Left lung (tissue), 10 donors: ENCODE data around the gene NOL8. TPM values are rescaled to one million over a fixed set of nuclear protein-coding genes. Genes with fewer than 3 reads are reported as not detected.

ENCODE experiments used
- ATAC-seq: fragments of 200-7000 bp; cut with Tn5 transposase; one replicate; pipeline ENCODE4 v1.9.1; 2020; ENCODE audit warnings: moderate library complexity
- DNase-seq, 4 donors: peaks; one replicate each; pipeline ENCODE4 v3.0.0-alpha.2; 2013 to 2020
- H3K27ac ChIP-seq, 2 donors: fragments of 200-600 bp; sonication (generic) in 1 of 2; one replicate each; pipeline versions ENCODE4 v1.5.0 to v1.8.0; 2020 to 2021
- H3K27me3 ChIP-seq, 2 donors: fragments of 200-600 bp; sonication (generic) in 1 of 2; one replicate each; pipeline versions ENCODE4 v1.5.0 to v1.8.0; 2020 to 2021
- H3K36me3 ChIP-seq, 2 donors: fragments of 200-600 bp; sonication (generic) in 1 of 2; one replicate each; pipeline versions ENCODE4 v1.5.0 to v1.8.0; 2020 to 2021
- H3K4me1 ChIP-seq, 2 donors: fragments of 200-600 bp; one replicate each; pipeline ENCODE4 v1.8.0; 2021
- H3K4me3 ChIP-seq, 2 donors: fragments of 200-600 bp; sonication (generic) in 1 of 2; one replicate each; pipeline versions ENCODE4 v1.5.0 to v1.8.0; 2020 to 2021; ENCODE audit warnings: mild to moderate bottlenecking in 1 of 2
- H3K9me3 ChIP-seq, 2 donors: fragments of 200-600 bp; sonication (generic) in 1 of 2; one replicate each; pipeline versions ENCODE4 v1.5.0 to v1.8.0; 2020 to 2021
- intact Hi-C, 2 donors: fragments of 100-400 bp; cut with DNase I; formaldehyde crosslinking; loops; one replicate each; pipeline versions ENCODE4 v1.11.2 to v1.14.2; 2022
- polyA plus RNA-seq, 6 donors: library from polyadenylated mRNA; unstranded; fragments of 120-200 nt; gene quantifications; one replicate each; pipeline ENCODE4 v1.2.1, GENCODE V29; 2013; ENCODE audit not compliant: insufficient read length in 6 of 6
- total RNA-seq, 2 donors: library from RNA; stranded (reverse); fragmentation: NEBNext Ultra II Directional; extraction: Animal tissue kit (Norgen Biotek cat#: 25700); gene quantifications; one replicate each; pipeline ENCODE4 v1.2.1, GENCODE V29; 2021
- TF ChIP-seq, protein P1 (sequence below), 2 donors: fragments of 200-600 bp; sonication (generic) in 1 of 2; IDR thresholded peaks; one replicate each; pipeline versions ENCODE4 v1.5.0 to v1.8.0; 2021; ENCODE audit warnings: antibody characterized with exemption in 2 of 2
- donor health status: DM: no; HTN: yes; CAD: no.
- donor health status: DM: no; HTN: no; CAD: no.

Gene NOL8
- total and polyA plus RNA-seq, 8 donors = 23.7 to 69.3 (median 48.6) TPM

DNA sequence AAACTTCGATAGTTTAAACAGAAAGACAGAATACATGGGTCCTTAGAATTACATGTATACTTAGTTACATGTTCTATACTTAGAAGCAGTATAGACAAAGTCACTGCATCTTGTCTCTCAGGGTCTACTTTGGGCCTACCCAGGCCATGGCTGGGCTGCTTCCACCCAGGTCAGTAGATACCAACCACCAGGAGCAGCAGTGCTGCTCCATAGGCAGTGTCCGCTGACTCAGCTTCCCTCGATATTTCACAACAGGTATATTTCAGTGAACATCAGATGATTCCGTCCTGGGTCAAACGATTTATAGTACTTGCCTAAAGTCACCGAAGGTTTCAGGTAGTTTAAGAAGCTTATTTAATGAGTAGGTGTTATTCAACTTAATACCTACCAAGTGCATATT lies 49.6 kb downstream of the NOL8 start:
- Histone ChIP-seq H3K27me3 (no peaks in the 10 kb centered on the region), H3K27ac (no peak overlapping the region), H3K36me3 (peaks cover 0 to 100% of the 10 kb centered on the region in 2 donors), H3K4me1 (no peaks in the 10 kb centered on the region), H3K9me3 (no peaks in the 10 kb centered on the region), H3K4me3 (no peak overlapping the region)
- DNase-seq = no peak
- TF ChIP-seq, protein P1, sequence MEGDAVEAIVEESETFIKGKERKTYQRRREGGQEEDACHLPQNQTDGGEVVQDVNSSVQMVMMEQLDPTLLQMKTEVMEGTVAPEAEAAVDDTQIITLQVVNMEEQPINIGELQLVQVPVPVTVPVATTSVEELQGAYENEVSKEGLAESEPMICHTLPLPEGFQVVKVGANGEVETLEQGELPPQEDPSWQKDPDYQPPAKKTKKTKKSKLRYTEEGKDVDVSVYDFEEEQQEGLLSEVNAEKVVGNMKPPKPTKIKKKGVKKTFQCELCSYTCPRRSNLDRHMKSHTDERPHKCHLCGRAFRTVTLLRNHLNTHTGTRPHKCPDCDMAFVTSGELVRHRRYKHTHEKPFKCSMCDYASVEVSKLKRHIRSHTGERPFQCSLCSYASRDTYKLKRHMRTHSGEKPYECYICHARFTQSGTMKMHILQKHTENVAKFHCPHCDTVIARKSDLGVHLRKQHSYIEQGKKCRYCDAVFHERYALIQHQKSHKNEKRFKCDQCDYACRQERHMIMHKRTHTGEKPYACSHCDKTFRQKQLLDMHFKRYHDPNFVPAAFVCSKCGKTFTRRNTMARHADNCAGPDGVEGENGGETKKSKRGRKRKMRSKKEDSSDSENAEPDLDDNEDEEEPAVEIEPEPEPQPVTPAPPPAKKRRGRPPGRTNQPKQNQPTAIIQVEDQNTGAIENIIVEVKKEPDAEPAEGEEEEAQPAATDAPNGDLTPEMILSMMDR (IDR thresholded peaks at IDR 0.05) = no peak
- ATAC-seq = no peak
- intact Hi-C loops = no loop called here

DNA sequence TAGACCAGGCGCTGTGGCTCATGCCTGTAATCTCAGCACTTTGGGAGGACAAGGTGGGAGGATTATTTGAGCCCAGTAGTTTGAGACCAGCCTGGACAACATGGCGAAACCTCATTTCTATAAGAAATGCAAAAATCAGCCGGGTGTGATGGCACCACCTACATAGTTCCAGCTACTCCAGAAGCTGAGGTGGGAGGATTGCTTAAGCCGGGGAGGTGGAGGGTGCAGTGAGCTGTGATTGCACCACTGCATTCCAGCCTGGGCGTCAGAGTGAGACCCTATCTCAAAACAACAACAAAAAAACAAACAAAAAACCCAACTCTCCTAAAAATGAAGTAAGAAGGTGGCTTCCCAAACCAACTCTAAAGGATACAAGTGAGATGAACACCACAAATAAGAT lies 54.6 kb downstream of the NOL8 start:
- no peak overlapping the region for H3K4me3 ChIP-seq
- ATAC-seq (no peak), DNase-seq (no peak)
- H3K27me3 ChIP-seq = no peaks in the 10 kb centered on the region
- TF ChIP-seq, protein P1 (IDR thresholded peaks at IDR 0.05) = no peak
- no peak overlapping the region for H3K27ac ChIP-seq
- H3K36me3 ChIP-seq = peaks cover 0 to 100% of the 10 kb centered on the region in 2 donors
- H3K4me1 ChIP-seq = no peaks in the 10 kb centered on the region
- intact Hi-C loops = no loop called here
- H3K9me3 ChIP-seq = no peaks in the 10 kb centered on the region

DNA sequence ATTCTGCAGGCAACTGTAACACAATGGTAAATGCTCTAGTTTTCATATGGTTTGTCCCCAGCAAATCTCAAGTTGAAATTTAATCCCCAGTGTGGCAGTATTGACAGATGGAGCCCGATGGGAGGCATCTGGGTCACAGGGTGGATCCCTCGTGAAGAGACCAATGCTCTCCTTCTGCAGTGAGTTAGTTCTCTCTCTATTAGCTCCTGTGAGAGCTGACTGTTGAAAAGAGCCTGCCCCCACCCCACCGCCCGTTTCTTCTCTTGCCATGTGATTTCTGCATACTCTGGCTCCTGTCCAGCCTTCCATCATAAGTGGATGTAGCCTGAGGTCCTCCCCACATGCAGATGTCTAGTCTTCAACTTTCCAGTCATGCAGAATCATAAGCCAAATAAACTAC lies 58.7 kb downstream of the NOL8 start:
- Histone ChIP-seq H3K36me3 (peaks cover 0 to 100% of the 10 kb centered on the region in 2 donors), H3K4me1 (no peaks in the 10 kb centered on the region), H3K27ac (no peak overlapping the region), H3K27me3 (no peaks in the 10 kb centered on the region), H3K4me3 (no peak overlapping the region), H3K9me3 (no peaks in the 10 kb centered on the region)
- DNase-seq (no peak), ATAC-seq (no peak)
- TF ChIP-seq, protein P1 (IDR thresholded peaks at IDR 0.05) = no peak
- intact Hi-C loops = no loop called here

DNA sequence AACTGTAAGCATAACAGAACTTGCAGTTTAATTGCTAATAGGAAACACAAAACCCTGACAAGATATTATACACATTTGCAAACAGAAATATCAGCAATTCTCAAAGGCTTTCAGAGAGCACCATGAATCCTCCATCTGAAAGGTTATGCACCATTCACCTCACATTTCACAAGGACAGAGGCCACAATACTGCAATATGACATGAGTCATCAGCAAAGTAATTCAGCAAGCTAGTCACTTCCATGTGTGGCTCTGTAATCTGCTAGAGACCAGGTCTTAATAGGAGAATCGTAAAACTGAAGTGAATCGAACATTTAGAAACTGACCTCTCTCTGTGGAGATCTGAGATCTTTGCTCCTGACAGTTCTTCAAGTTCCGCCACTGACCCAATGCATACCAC lies 60.0 kb downstream of the NOL8 start:
- no peak overlapping the region for H3K27ac ChIP-seq
- H3K36me3 ChIP-seq = peaks cover 0 to 100% of the 10 kb centered on the region in 2 donors
- intact Hi-C loops = no loop called here

DNA sequence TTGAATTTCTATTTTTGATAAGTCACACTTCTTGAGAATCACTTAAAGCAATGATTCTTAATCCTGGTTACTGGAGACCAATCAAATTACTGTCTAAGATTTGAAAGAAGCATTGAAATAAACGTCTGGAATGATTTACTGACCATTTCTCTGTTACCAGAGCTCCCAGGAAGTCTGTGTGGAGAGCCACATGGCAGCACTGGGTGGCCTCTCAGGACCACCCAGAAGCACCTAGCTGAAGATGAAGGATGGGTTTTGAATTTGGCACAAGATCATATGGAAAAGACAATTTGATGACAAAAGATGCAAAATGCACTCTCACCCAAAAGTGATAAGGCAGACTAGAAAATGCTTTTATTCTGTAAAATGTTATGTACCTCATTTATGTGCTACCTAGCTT lies 62.0 kb downstream of the NOL8 start:
- ATAC-seq (no peak), DNase-seq (no peak)
- Histone ChIP-seq H3K9me3 (no peaks in the 10 kb centered on the region), H3K36me3 (peaks cover 0 to 100% of the 10 kb centered on the region in 2 donors), H3K4me3 (no peak overlapping the region), H3K27me3 (no peaks in the 10 kb centered on the region), H3K27ac (no peak overlapping the region), H3K4me1 (no peaks in the 10 kb centered on the region)
- TF ChIP-seq, protein P1 (IDR thresholded peaks at IDR 0.05) = no peak
- intact Hi-C loops = no loop called here

More for the DNA sequence above, 60.0 kb downstream of the NOL8 start:
- H3K4me1 ChIP-seq = no peaks in the 10 kb centered on the region
- no peak overlapping the region for H3K4me3 ChIP-seq
- H3K27me3 ChIP-seq = no peaks in the 10 kb centered on the region
- ATAC-seq (no peak), DNase-seq (no peak)
- no peaks in the 10 kb centered on the region for H3K9me3 ChIP-seq
- TF ChIP-seq, protein P1 (IDR thresholded peaks at IDR 0.05) = no peak
